CD4-positive, CD25-positive, alpha-beta regulatory T cell (primary cell): Measurements from ENCODE around the gene MLXIP. TPM values are rescaled to one million over a fixed set of nuclear protein-coding genes. Genes with fewer than 3 reads are reported as not detected.
A peak's percentile ranks its signal among the peaks of the same experiment; 100 is the strongest.
"Not testable (repeated sequence)": the region's sequence is repeated elsewhere in the genome, so short reads cannot be mapped to it uniquely, and the experiment has no call there.

Source experiments
- ATAC-seq, 2 donors: fragments of 150-1000 bp; cut with Tn5 transposase; one replicate each; pipeline ENCODE4 v1.10.0; 2021; ENCODE audit warnings: low read depth in 2 of 2, moderate number of reproducible peaks in 2 of 2, moderate library complexity in 1 of 2
- DNase-seq, 3 donors: peaks; one replicate each; pipeline versions ENCODE4 v3.0.0 to v3.0.0-alpha.2; 2012 to 2022; ENCODE audit warnings: mixed read lengths in 1 of 3
- H3K27ac ChIP-seq: one replicate; pipeline ENCODE4 v1.7.0; 2013; ENCODE audit warnings: mild to moderate bottlenecking, low read length; ENCODE audit not compliant: insufficient read depth, poor library complexity, severe bottlenecking
- H3K27me3 ChIP-seq: one replicate; pipeline ENCODE4 v1.7.0; 2013; ENCODE audit warnings: low read length; ENCODE audit not compliant: control insufficient read depth, insufficient read depth
- H3K36me3 ChIP-seq: one replicate; pipeline ENCODE4 v1.7.0; 2013; ENCODE audit warnings: mild to moderate bottlenecking, low read length, moderate library complexity; ENCODE audit not compliant: control insufficient read depth, insufficient read depth
- H3K4me1 ChIP-seq: 2 replicates; pipeline ENCODE4 v1.7.0; 2013; ENCODE audit warnings: mild to moderate bottlenecking, low read length; ENCODE audit not compliant: insufficient read depth, control insufficient read depth, poor library complexity, severe bottlenecking
- H3K4me3 ChIP-seq: one replicate; pipeline ENCODE4 v1.7.0; 2013; ENCODE audit warnings: low read depth, mild to moderate bottlenecking, low read length, moderate library complexity
- H3K9me3 ChIP-seq, 2 experiments: 1 replicate in 1 of 2; 2 replicates in 1 of 2; pipeline ENCODE4 v1.7.0; 2013; ENCODE audit warnings: low read length in 2 of 2, mild to moderate bottlenecking in 1 of 2, moderate library complexity in 1 of 2; ENCODE audit not compliant: control insufficient read depth in 2 of 2
- H3K27ac Mint-ChIP-seq, 3 donors: one replicate each; pipeline ENCODE4 v1.8.0; 2020 to 2022; ENCODE audit warnings: mild to moderate bottlenecking in 3 of 3, mixed read lengths in 3 of 3, moderate library complexity in 2 of 3
- H3K27me3 Mint-ChIP-seq: one replicate; pipeline ENCODE4 v1.8.0; 2022; ENCODE audit warnings: mild to moderate bottlenecking, mixed read lengths
- H3K36me3 Mint-ChIP-seq: one replicate; pipeline ENCODE4 v1.8.0; 2020; ENCODE audit warnings: mixed read lengths
- H3K4me1 Mint-ChIP-seq, 4 donors: one replicate each; pipeline ENCODE4 v1.8.0; 2020 to 2022; ENCODE audit warnings: mixed read lengths in 4 of 4, mild to moderate bottlenecking in 1 of 4
- H3K4me3 Mint-ChIP-seq, 4 donors: one replicate each; pipeline ENCODE4 v1.8.0; 2020 to 2022; ENCODE audit warnings: mild to moderate bottlenecking in 4 of 4, mixed read lengths in 4 of 4, moderate library complexity in 3 of 4
- H3K9me3 Mint-ChIP-seq, 7 donors: one replicate each; pipeline ENCODE4 v1.8.0; 2020 to 2022; ENCODE audit warnings: mixed read lengths in 7 of 7, mild to moderate bottlenecking in 3 of 7, moderate library complexity in 2 of 7
- polyA plus RNA-seq, 4 donors: library from polyadenylated mRNA; unstranded; fragments of 300-500 nt; fragmentation: Illumina TruSeq; gene quantifications; one replicate each; pipeline ENCODE4 v1.2.3, GENCODE V29; 2021
- total RNA-seq: library from RNA; stranded (reverse); gene quantifications from one replicate; pipeline ENCODE4 v1.2.3, GENCODE V29; 2022

Gene MLXIP
- total and polyA plus RNA-seq, 5 donors from 2014 or later, result 5.0 to 83.2 (median 7.8) TPM

DNA sequence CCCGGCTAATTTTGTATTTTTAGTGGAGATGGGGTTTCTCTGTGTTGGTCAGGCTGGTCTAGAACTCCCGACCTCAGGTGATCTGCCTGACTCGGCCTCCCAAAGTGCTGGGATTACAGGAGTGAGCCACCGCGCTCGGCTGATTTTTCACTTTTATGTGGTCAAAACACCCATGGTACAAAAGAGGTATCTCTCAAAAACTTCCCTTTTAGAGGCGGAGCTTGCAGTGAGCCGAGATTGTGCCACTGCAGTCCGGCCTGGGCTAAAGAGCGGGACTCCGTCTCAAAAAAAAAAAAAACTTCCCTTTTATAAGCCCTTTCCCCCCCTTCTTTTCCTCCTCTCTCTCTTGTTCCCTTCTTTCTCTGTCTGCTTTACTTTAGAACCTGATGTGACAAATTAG, 26.9 kb downstream of the MLXIP start:
- H3K36me3 ChIP-seq, DNase-seq, H3K9me3 ChIP-seq, H3K27me3 Mint-ChIP-seq, H3K4me3 ChIP-seq, H3K9me3 Mint-ChIP-seq, H3K36me3 Mint-ChIP-seq, H3K27ac ChIP-seq, H3K27me3 ChIP-seq, ATAC-seq: not testable (repeated sequence)
- Mint-ChIP-seq H3K27ac (peak overlapping the region in 2 of 3 donors; percentile 17 to 86), H3K4me3 (peak overlapping the region; percentile 33 to 74 (median 61)), H3K4me1 (peaks cover 32 to 87% (median 62%) of the 10 kb centered on the region in 4 donors)
- peaks cover 56% of the 10 kb centered on the region for H3K4me1 ChIP-seq

DNA sequence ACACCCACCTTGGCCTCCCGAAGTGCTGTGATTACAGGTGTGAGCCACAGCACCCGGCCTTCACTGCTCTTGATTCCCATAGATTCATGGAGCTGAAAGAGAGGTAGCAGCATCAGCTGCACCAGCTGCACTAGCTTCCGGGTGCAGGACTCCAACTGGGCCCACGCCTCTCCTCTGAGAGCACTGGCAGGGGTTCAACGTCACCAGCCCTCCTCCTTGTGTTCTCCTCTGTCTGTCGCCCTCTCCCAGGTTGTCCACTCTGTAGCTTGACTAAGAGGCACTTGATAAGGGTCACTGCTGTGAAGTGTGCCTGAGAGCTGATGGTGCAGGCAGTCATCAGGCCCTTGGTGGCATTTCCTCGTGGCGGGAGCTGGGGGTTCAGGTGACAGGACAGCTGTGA, 28.3 kb downstream of the MLXIP start:
- Histone ChIP-seq H3K9me3 (no peaks in the 10 kb centered on the region), H3K27me3 (no peaks in the 10 kb centered on the region), H3K4me1 (peaks cover 48% of the 10 kb centered on the region), H3K36me3 (no peaks in the 10 kb centered on the region), H3K27ac (no peak overlapping the region), H3K4me3 (no peak overlapping the region)
- H3K4me1 Mint-ChIP-seq, result peaks cover 21 to 82% (median 59%) of the 10 kb centered on the region in 4 donors
- peak overlapping the region in 1 of 3 donors; percentile 16 for H3K27ac Mint-ChIP-seq
- ATAC-seq (no peak), DNase-seq (no peak)
- peaks cover 3% of the 10 kb centered on the region for H3K36me3 Mint-ChIP-seq
- H3K4me3 Mint-ChIP-seq, result peak overlapping the region in 1 of 4 donors; percentile 74
- H3K9me3 Mint-ChIP-seq, result peaks cover 0 to 1% (median 0%) of the 10 kb centered on the region in 7 donors
- no peaks in the 10 kb centered on the region for H3K27me3 Mint-ChIP-seq

DNA sequence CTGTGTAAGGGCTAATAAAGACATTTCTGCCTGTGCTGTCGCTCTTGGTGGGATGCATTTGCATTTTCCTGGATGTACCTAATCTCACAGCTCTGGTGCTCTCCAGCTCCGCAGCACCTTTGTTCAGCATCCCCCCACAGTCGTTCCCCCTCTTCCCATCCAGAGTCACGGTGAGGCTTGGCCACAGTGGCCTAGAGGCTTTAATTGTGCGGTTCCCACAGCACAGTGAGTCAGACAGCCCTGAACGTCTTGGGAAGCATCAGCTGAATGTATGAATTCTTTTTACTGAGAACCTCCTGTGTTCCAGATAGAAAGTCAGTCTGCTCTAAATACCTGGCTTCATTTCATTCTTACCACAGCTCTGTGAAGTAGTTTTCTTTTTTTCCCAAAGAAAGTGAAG, 28.7 kb downstream of the MLXIP start:
- peaks cover 44% of the 10 kb centered on the region for H3K4me1 ChIP-seq
- H3K27ac ChIP-seq, result no peak overlapping the region

DNA sequence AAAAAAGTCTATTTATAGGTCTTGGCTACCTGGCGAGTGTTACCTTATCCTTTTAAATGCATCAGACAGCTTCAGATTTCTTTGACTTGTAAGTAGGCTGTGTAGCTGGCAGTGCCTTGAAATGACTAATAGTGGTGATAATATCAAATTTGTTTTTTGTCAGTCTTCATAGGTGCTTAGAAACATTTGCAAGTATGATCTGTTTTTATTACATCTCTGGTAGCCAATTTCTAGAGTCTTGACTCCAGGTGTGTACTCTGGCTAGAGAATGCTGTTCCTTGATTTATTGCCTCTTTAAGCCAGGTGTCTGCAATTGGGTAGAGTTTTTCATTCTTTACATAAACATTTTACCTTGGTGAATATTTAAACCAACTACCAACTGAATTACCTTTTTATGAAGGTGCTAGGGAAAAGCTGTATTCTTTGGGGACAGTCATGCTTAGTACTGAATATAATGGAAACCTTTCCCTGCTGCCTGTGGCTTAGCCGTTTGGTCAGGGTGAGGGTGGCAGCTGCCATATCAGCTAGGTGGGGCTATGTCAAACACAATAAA, 32.6 kb downstream of the MLXIP start:
- peak overlapping the region in 1 of 3 donors; percentile 5 for H3K27ac Mint-ChIP-seq
- DNase-seq (peak in 1 of 3 donors; percentile 27), ATAC-seq (peak in 1 of 2 donors; percentile 43)
- peaks cover 6 to 47% (median 38%) of the 10 kb centered on the region in 4 donors for H3K4me1 Mint-ChIP-seq
- no peaks in the 10 kb centered on the region for H3K9me3 Mint-ChIP-seq
- H3K36me3 Mint-ChIP-seq, result no peaks in the 10 kb centered on the region
- Histone ChIP-seq H3K4me3 (no peak overlapping the region), H3K36me3 (no peaks in the 10 kb centered on the region), H3K27ac (no peak overlapping the region), H3K9me3 (no peaks in the 10 kb centered on the region), H3K27me3 (no peaks in the 10 kb centered on the region), H3K4me1 (peaks cover 24% of the 10 kb centered on the region)
- H3K4me3 Mint-ChIP-seq, result peak overlapping the region in 1 of 4 donors; percentile 41
- no peaks in the 10 kb centered on the region for H3K27me3 Mint-ChIP-seq

More for the DNA sequence above, 28.7 kb downstream of the MLXIP start:
- no peak for DNase-seq
- Mint-ChIP-seq H3K4me3 (peak overlapping the region in 3 of 4 donors; percentile 52 to 74 (median 63)), H3K36me3 (peaks cover 3% of the 10 kb centered on the region), H3K27ac (peak overlapping the region in 2 of 3 donors; percentile 16 to 84), H3K9me3 (peaks cover 0 to 1% (median 0%) of the 10 kb centered on the region in 7 donors), H3K4me1 (peaks cover 17 to 82% (median 61%) of the 10 kb centered on the region in 4 donors), H3K27me3 (no peaks in the 10 kb centered on the region)
- no peak overlapping the region for H3K4me3 ChIP-seq
- H3K9me3 ChIP-seq, result no peaks in the 10 kb centered on the region
- H3K36me3 ChIP-seq, result no peaks in the 10 kb centered on the region
- H3K27me3 ChIP-seq, result no peaks in the 10 kb centered on the region
- ATAC-seq, result no peak

DNA sequence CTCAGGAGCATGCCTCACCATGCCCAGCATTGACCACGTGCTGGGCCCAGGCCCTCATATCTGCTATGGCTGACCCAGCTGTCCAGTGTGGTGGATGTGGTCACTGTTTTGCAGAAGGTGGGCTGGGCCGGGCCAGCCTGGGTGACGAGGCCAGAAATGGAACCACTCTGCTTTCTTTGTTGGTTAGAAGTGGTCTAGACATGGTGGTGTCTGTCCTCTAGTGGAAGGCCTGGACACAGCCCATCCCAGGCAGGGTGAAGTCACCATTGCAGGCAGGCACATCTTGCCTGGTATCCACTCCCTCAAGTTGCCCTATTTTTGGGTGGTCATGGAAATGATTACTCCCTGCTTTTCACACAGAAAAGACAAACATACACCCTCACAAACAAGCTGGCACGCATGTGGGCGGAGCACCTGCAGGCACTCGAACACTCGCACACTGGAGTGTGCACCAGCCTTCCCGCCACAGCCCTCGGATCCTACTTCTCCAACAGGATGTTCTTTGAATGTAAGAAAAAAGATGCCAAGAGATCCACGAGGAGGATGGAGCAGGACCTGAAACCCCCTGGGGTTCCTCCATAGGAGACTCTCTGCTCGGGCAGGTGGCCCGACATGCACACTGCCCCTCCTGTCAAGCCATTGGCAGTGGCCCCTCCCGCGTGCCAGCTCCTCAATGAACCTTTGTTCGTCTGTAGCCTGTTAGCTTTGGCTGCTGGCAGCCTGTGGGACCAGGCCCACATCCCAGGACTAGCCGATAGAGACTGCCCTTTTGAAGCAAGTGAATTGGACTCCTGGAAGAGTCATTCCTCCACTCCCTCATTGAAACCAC, 38.4 kb downstream of the MLXIP start:
- H3K36me3 Mint-ChIP-seq, result peaks cover 8% of the 10 kb centered on the region
- H3K4me3 Mint-ChIP-seq, result no peak overlapping the region
- peak overlapping the region in 2 of 3 donors; percentile 40 to 53 for H3K27ac Mint-ChIP-seq
- no peak for ATAC-seq
- H3K27me3 ChIP-seq, result no peaks in the 10 kb centered on the region
- H3K27ac ChIP-seq, result no peak overlapping the region
- H3K9me3 Mint-ChIP-seq, result no peaks in the 10 kb centered on the region
- H3K4me1 ChIP-seq, result peaks cover 5% of the 10 kb centered on the region
- no peak for DNase-seq
- no peak overlapping the region for H3K4me3 ChIP-seq
- no peaks in the 10 kb centered on the region for H3K36me3 ChIP-seq
- H3K9me3 ChIP-seq, result no peaks in the 10 kb centered on the region
- peaks cover 3 to 27% (median 22%) of the 10 kb centered on the region in 4 donors for H3K4me1 Mint-ChIP-seq
- no peaks in the 10 kb centered on the region for H3K27me3 Mint-ChIP-seq

DNA sequence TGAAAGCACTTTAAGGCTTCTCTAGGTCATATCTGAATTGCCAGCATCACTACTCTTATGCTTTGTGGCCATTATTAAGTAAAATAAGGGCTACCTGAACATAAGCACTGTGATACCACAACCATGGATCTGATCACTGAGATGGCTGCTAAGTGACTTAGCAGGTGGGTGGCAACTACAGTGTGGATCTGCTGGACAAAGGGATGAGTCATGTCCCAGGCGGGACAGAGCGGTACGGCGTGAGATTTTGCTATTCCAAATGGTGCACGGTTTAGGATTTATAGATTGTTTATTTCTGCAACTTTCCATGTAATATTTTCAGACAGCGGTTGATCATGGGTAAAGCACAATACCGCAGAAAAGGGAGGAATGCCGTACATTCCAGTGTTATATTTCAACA, 39.4 kb downstream of the MLXIP start:
- Histone ChIP-seq H3K4me1 (peaks cover 8% of the 10 kb centered on the region), H3K27ac (no peak overlapping the region), H3K36me3 (no peaks in the 10 kb centered on the region), H3K9me3 (no peaks in the 10 kb centered on the region), H3K4me3 (no peak overlapping the region), H3K27me3 (no peaks in the 10 kb centered on the region)
- peak overlapping the region in 1 of 3 donors; percentile 53 for H3K27ac Mint-ChIP-seq
- H3K4me1 Mint-ChIP-seq, result peaks cover 5 to 29% (median 23%) of the 10 kb centered on the region in 4 donors
- H3K36me3 Mint-ChIP-seq, result peaks cover 8% of the 10 kb centered on the region
- no peak for ATAC-seq
- DNase-seq, result no peak
- H3K27me3 Mint-ChIP-seq, result no peaks in the 10 kb centered on the region
- no peak overlapping the region for H3K4me3 Mint-ChIP-seq
- no peaks in the 10 kb centered on the region for H3K9me3 Mint-ChIP-seq

DNA sequence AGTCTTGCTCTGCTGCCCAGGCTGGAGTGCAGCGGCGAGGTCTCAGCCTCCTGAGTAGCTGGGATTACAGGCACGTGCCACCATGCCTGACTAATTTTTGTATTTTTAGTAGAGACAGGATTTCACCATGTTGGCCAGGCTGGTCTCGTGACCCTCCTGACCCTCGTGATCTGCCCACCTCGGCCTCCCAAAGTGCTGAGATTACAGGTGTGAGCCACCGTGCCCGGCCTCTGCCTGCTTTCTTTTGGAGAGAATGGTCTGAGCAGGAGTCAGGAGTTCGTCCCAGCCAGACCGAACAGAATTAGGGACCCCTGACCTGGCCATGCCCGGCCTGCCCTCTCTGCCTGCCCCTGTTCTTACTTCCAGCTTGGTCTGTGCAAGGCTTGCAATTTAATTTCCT, 42.8 kb downstream of the MLXIP start:
- not testable (repeated sequence) for H3K27me3 ChIP-seq, H3K36me3 Mint-ChIP-seq, H3K36me3 ChIP-seq, ATAC-seq, DNase-seq, H3K9me3 Mint-ChIP-seq, H3K9me3 ChIP-seq, H3K4me3 ChIP-seq, H3K27ac ChIP-seq, H3K4me3 Mint-ChIP-seq, H3K27me3 Mint-ChIP-seq
- Mint-ChIP-seq H3K4me1 (peaks cover 9 to 42% (median 34%) of the 10 kb centered on the region in 4 donors), H3K27ac (peak overlapping the region in 1 of 3 donors; percentile 89)
- peaks cover 13% of the 10 kb centered on the region for H3K4me1 ChIP-seq
